AG20443 (cell line): ENCODE measurements around the gene TMEM126A.
A peak's percentile ranks its signal among the peaks of the same experiment; 100 is the strongest.
"Not testable (repeated sequence)": the region's sequence is repeated elsewhere in the genome, so short reads cannot be mapped to it uniquely, and the experiment has no call there.

Source experiments
- DNase-seq: peaks from one replicate; pipeline ENCODE4 v3.0.0; 2012; ENCODE audit warnings: low spot score, mixed read lengths

The TMEM126A gene

DNA sequence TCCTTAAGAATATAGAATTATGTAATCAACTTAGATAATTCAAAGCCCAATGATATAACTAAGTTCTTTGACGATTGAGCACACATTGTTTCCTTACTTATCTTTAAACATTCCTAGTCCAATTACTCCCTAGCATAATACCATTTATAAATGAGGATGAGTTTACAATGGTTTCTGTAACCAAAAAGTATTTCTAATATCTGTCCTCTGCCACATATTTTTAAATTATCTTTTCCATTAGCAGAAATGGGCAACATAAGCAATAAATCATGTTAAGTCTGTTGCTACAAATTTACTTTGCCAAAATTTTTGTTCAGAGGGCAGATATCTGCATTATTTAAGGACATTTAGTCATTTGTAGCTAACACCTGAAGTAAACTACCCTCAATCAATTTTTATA lies 10.4 kb downstream of the TMEM126A start:
- DNase-seq: no peak

DNA sequence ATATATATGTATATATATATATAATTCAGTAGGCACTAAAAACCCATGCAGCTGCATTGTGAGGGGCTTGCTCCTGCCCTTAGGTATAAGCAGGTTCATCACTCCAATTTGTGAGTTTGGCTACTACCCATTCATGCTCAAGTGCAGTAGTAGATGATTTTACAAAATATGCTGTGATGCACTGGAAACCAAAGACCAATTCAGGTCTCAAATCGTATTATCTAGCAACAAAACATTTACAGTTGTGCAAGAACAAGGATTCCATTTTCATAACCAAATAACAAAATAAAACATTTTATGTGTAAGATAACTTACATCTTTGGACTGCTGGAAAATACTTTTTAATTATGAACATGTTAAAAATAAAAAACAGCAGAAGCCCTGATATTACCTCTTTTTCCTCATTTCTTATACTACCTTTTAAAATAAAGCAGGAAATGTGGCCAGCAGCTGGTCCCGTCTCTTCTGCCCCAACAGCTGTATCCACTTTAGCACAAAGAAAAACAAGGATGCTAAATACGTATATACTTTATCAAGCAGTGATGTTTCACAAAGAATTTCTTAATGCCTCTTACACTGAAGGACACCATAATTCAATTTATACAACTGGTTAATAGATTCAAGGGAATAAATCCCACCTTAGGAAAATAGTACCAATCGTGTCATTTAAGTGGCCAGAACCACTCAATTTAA lies 14.4 kb downstream of the TMEM126A start:
- DNase-seq: peak; percentile 16

DNA sequence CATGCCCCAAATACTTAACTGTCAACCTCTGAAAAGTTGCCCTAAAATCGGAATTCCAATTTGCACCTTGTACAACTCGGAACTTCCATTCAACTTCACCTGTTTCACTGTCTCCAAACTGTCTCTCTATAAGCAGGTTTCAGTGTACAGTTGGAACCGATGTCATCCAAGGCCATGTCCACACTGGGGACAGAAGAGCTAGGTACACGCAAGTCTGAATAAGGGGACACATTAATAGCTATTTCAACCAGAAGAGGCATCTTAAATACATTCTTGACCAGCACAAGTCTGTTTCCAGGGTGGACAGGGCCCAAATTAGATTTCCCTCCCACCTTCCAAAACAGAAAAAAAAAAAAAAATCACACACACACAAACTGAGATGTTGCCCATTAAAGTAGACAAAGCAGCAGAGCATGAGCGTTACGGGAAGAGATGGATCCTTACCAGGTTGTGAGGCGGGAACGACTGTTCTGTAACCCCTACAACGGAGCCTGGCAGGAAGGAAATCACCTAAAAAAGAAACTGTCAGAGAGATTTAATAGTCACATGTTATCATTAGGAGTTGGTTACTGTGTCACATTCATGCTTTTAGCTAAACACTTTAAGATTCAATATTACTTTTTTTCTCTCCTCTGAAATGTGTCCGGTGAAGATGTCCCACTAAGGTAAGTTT lies 15.4 kb downstream of the TMEM126A start:
- peak; percentile 12 for DNase-seq

DNA sequence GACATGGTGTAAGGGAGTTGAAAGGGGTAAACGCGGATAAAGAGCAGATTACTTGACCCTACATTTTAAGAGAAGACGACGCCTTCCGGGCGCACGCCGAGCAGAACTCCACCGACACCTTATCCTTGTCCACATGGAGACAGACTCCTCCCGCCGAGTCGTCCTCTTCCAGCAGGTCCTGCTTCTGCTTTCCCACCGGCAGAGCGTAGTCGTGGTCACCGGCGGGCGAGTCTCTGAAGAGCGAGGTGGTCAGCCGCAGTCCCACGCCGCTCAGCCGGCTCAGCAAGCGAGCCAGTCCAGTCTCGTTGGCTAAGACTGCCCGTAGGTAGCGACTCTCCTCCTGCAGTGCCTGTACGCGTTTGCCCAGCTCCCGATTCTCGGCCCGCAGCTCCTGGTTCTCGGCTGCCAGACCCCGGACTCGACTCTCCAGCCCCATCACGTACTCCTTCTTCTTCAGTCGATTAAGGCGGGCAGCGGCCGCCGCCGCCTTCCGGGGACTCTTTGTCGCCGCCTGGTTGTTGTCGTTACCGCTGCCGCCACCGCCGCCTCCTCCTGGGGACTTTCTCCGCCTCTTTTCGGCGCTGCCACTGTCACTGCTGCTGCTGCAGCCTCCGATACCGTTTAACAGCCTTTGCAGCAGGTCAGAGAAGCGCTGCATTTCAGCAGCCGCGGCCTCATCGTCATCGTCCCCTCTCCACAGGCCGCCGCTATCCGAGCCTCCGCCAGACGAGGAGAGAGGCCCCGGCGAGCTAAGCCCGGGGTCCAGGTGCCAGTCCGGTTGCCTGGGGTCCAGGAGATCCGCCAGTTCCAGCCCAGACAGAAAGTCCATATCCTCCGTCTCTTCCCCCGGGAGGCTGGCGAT lies 16.2 kb downstream of the TMEM126A start:
- DNase-seq: peak; percentile 73

DNA sequence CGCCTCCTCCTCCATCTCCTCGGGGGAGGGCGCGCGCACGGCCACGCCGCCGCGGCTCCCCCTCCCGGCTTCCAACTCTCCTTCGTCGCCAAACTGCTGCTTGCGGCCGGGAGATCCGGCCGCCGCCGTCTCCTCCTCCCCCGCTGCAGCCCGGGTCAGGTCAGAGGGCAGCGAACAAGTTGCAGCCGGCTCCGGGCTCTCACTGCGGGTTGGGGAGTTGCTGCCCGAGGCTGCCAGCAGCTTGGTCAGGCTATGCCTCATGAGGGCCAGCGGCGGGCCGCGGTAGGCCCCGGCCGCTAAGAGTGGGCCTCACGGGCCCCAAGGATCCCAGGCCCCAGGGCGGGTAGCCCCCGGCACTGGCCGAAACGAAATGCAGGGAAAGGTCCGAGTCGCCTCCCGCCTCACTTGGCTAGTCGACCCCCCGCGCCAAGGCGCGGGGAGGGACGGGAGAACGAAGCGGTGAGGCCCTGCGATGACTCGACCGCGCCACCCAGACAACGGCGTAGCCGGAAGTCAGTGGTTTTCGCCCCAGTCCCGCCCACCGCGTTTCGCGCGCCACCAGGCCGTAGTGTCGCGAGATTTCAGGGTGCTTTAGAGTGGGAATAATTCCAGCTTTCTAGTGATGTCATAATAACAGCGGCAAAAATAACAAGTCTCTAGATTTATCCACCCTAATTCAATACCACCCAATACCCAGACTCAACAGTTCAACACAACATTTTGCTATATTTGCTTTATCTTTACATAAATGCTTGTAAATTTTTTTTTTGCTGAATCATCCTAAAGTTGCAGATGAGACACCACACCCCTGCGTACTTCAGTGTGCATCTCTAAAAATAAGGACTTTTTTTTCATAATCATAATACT lies 17.1 kb downstream of the TMEM126A start, which contains the start of gene CREBZF:
Gene CREBZF (minus strand): TSS at position 515 of the 867 bp plus-strand sequence. CDS start 254 bp downstream, at position 261.
- peak; percentile 96 for DNase-seq

DNA sequence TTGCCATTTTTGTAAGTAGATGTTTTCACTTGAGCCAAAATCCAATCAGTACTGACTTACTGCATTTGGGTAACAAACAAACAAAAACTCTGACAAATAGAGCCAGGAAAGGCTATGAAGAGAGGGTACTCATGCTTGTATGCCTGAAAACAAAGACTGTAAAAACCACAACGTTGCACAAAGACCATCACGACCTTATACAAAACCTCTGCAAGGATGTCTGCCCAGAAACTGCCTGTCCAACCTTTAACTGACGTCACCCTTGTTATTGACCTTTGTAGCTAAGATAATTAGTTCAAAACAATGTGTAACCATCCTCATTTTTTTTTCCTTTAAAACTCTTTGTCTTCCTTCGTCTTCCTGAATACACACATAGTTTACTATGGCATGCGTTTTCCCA lies 18.0 kb downstream of the TMEM126A start:
- DNase-seq: no peak

DNA sequence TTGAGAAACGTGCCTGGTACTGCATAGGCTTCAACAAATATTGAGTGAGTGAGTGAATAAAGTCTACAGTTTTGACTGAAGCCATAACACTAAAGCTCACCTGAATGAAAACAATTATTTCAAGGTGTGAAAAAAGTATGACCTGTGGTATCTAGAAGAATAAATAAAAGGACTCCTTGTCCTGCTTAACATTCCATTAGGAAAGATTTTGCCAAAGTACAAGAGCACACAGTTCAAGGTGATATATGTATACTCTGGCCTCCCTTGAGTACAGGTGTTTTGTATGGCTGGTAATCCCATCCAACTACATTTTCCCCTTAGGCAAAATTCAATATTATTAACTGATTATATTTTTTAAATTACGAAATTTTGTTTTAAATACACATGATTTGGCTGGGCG lies 18.9 kb downstream of the TMEM126A start:
- DNase-seq: no peak

DNA sequence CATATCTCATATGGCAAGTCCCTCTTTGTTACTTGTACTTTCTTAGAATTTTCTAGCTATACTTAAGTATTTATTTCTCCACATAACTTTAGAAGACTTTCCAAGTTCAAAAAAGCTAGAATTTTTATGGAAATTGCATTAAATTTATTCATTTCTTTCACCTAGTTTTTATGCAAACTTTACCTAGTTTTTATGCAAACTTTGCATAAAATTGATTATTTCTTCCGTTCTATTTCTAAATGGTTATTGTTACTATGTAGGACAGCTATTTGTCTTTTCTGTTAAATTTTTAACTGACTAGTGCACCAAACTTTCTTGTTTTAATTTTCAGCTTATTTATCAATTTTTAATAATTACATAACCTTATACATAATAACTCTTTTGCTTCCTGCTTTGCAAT lies 20.4 kb downstream of the TMEM126A start:
- no peak for DNase-seq

DNA sequence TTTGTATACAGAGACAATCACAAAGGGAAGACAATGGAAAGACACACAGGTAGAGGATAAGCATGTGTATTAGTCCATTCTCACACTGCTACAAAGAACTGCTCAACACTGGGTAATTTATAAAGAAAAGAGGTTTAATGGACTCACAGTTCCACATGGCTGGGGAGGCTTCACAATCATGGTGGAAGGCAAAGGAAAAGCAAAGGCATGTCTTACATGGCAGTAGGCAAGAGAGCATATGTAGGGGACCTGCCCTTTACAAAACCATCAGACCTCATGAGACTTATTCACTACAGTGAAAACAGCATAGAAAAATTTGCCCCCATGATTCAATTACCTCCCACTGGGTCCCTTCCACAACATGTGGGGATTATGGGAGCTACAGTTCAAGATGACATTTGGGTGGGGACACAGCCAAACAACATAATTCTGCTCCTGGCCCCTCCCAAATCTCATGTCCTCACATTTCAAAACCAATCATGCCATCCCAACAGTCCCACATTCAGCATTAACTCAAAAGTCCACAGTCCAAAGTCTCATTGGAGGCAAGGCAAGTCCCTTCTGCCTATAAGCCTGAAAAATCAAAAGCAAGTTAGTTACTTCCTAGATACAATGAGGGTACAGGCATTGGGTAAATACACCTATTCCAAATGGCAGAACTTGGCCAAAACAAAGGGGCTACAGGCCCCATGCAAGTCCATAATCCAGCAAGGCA lies 23.3 kb downstream of the TMEM126A start:
- not testable (repeated sequence) for DNase-seq

DNA sequence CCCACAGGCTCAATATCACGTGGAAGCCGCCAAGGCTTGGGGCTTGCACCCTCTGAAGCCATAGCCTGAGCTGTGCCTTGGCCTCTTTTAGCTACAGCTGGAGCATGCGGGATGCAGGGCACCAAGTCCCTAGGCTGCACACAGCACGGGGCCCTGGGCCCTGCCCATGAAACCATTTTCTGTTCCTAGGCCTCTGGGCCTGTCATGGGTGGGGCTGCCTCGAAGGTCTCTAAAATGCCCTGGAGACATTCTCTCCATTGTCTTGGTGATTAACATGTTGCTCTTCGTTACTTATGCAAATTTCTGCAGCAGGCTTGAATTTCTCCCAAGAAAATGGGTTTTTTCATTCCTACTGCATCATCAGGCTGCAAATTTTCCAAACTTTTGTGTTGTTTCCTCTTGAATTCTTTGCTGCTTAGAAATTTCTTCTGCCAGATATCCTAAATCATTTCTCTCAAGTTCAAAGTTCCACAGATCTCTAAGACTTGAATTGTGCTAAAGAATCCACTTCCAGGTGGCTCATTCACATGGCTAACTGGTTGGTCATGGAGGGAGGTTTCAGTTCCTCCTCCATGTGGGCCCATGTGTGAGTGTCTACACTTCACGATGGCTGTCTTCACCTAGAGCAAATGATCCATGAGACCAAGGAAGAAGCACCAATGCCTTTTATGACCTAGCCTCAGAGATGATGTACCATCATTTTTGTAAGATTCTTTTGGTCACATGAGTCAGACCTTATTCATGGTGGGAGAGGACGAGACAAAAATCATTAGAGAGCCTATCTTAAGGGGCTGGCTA lies 24.5 kb downstream of the TMEM126A start:
- no peak for DNase-seq

DNA sequence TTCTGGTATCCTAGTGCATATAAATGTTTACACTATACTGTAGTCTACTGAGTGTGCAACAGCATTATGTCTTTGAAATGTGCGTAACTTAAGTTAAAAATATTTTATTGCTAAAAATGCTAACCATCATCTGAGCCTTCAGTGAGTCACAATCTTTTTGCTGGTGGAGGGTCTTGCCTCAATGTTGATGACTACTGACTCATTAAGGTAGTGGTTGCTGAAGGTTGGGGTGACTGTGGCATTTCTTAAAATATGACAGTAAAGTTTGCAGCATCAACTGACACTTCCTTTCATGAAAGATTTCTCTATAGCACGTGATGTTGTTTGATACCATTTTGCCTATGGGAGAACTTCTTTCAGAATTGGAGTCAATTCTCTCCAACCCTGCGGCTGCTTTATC lies 25.6 kb downstream of the TMEM126A start:
- no peak for DNase-seq

DNA sequence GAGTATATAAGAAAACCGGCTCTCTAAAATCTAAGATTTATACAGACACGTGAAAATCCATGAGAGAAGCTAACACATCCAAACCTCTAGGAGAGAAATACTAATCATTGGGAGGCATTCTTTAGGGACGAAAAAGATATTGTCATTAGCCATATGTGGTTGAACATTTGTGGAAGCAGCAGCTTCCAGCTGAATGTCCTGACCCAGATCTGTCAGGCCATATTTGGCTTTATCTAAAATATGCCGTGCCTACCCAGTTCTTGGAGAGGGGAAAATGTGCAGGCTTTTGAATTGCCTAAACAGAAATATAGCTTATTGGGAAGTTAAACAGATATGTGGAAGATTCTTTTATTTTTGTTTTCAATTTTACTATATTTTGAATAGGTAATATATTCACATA lies 31.8 kb downstream of the TMEM126A start:
- DNase-seq: no peak

DNA sequence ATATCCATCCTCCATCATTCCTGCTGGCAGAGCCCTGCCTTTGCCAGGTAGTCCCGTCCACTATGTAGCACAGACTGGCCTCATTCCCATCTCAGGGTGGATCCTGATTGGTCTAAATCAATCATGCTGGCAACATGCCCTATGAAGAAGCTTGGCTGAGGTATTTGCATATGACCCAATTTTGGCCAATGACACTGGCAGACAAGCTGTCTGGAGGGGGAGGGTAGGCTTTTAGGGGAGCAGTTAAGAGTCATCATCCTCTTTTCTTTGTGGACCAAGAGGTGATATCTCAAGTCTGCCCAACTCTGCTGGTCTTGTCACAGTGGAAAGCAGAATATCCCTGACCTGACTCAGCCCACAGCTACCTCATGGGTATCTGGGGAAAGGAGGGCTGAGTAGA lies 33.1 kb downstream of the TMEM126A start:
- no peak for DNase-seq

DNA sequence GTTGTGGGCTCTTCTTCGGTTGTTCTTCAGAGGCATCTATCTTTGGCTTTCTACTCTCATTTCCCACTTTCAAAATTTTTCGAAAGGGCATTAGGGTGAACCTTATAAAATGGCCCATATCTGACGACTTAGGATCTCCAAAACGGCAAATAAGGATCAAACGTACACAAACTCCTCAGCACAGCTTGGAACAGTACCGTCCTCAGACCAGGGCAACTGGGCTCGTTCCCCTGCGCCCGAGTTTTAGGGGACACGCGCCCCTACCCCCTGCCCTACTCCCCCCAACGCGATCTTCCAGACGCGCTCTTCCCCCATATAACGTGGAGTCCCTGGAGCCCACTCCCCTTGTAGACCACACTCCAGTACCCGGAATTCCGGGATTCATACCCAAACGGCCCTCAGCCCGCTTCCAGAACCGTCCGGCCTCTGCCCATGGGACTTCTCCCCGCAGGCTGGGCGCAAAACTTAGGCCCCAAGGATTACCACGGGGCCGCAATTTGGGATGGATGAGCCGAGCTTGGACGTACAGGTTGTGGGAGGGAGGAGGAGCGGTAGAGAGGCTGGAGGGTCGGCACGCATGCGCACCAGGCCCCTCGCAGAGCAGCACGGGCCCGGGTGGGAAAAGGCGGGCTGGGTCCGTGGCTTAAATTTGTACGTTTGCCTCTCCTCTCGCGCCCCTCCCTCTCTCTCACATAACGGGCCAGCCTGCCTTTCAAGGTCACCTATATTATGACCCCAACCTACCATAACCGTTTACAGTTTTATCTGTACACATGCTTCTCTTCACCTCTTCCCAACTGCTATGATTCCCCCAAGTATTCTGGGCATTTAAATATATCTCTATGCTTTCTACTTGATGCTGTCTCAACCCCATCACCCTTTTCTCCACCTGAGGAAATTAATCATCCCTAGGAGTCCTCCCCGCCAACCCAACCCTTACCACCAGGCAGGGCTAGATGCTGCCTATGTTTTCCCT lies 34.9 kb downstream of the TMEM126A start:
- peak; percentile 95 for DNase-seq

DNA sequence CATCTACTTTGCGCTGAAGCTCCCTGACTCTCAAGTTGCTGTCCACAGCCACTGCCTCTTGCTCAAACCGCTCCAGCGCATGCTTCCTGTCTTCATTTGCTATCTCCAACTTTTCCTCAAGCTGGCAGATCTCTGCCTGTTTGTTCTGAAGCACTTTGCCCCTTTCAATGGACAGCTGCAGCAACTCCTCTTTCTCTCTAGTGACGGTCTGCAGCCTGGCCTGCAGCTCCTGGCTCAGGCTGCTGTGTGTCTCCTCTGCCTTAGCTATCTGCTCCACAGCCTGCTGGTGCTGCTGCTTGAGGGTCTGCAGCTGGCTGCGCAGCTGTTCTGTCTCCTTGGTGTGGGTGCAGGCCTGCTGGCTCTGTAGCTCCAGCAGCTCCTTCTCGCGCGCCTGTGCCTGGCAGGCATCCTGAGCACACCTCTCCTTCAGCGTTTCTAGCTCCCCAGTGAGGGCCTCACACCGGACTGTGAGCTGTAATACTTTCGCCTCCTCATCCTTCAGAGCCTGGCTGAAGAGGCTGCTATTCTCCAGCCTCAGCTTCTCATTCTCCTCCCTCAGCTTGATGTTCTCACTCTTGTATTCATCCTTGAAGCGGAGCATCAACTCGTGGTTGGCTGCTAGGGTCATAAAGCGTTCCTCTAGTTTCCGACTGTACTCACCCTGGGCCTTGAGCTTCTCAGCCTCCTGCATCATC lies 37.5 kb downstream of the TMEM126A start:
- DNase-seq: no peak

DNA sequence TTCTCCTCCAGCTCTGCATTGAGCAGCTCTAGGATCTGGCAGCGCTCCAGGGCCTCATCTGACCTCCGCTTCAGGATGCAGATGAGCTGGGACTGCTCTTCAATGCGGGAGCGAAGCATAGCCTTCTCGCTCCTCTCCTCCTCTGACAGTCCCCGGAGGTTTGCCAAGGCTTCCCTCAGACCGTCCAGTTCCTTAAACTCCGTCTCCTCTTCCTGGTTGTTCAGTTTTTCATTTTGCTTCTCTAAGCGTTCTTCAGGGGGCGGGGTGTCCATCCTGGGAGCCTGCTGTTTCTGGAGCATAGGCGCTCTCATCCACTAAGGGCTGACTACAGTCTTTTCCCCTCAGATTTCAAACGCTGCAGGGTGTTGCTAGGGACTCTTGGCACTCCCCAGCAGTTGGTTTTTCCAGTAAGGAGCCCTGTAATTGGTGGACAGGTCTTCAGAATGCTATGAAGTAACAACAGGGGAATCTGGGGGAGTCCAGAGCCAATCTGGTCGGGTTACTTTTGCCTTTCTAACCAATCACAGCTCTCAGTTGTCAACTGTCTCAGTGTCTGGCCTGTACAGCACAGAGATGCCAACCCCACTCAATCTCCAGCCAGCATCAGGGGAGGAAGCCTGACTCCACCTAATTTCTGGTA lies 38.2 kb downstream of the TMEM126A start, which contains the start of gene CCDC89:
Gene CCDC89 (minus strand): TSS at position 376 of the 640 bp plus-strand sequence. CDS start 65 bp downstream, at position 311.
- peak; percentile 93 for DNase-seq

DNA sequence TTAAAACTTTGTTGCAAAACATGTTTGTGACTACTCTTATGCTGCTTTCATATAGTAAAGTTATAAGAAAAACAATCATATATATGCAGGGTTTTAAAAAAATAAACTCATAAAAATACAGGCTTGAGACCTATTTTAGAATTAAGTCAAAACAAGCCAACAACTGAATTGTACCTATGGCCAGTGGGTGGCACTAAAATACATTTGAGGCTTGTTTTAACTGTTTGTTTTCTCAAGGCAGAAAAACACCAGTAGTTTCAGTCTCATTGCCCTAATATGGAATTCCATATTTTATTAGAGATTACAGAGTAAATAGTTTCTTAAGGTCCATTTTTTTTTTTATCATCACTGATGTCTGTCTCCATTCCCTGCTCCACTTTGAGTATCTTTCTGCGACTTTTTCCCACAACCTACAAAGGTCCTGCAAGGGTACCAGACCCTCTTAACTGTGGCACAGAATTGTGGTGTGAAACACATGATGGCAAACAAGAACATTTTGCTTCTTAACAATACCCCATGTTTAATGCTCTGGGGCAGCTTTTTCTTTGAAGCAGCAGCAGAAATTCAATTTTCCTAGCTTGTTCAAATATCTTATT lies 46.7 kb downstream of the TMEM126A start:
- peak; percentile 39 for DNase-seq
